ENCODE results near the gene CAVIN4.

CAVIN4 gene, protein sequence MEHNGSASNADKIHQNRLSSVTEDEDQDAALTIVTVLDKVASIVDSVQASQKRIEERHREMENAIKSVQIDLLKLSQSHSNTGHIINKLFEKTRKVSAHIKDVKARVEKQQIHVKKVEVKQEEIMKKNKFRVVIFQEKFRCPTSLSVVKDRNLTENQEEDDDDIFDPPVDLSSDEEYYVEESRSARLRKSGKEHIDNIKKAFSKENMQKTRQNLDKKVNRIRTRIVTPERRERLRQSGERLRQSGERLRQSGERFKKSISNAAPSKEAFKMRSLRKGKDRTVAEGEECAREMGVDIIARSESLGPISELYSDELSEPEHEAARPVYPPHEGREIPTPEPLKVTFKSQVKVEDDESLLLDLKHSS

GRCh38 chr9:100577776-100578448 lies at the start of gene CAVIN4:
Gene CAVIN4, plus strand, starts transcription at chr9:100578079. Its CDS starts 65 bp downstream, at chr9:100578144.
- no peak within 1 kb of the TSS for H3K27ac ChIP-seq
- TF ChIP-seq ZFX (IDR thresholded peaks at IDR 0.05) (no peak), CTCF (conservative IDR thresholded peaks at IDR 0.05) (no peak)

DNA sequence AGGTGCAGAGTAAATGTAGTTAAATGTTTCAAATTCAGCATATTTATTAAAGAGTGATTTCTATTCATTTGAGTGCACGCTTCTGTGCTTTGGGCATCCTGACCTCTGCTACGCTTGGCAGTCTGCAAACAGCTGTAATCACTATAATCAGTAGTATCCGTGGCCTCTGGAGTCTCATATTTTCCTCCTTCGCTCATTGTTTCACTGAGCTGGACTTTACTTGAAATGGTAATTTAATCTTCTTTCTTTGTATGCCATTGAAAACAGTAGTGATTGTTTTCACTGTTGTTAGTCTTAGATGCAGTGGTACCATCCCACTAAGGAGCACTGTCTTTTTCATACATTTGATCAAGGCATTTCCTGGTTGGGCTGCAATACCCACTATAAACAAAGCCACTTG lies 43.5 kb upstream of the CAVIN4 start:
- TF ChIP-seq ZFX (IDR thresholded peaks at IDR 0.05), result no peak
- TF ChIP-seq CTCF (conservative IDR thresholded peaks at IDR 0.05), result no peak
- no peak overlapping the region for H3K27ac ChIP-seq

DNA sequence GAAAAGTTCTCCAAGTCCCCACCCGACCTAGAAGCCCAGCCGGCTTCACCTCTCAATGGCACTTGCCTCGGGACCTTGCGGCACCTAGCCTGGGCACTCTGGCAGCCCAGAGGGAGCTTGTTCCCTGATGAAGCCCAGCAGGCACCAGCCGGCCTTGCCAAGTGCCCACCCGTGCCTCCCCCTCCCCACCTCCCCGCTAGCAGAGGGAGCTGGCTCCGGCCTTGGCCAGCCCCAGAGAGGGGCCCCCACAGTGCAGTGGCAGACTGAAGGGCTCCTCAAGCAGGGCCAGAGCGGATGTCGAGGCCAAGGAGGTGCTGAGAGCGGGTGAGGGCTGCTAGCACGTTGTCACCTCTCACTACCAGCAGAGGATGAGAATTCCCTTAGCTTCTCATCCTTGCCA lies 37.6 kb upstream of the CAVIN4 start:
- TF ChIP-seq CTCF (conservative IDR thresholded peaks at IDR 0.05) (no peak), ZFX (IDR thresholded peaks at IDR 0.05) (no peak)

DNA sequence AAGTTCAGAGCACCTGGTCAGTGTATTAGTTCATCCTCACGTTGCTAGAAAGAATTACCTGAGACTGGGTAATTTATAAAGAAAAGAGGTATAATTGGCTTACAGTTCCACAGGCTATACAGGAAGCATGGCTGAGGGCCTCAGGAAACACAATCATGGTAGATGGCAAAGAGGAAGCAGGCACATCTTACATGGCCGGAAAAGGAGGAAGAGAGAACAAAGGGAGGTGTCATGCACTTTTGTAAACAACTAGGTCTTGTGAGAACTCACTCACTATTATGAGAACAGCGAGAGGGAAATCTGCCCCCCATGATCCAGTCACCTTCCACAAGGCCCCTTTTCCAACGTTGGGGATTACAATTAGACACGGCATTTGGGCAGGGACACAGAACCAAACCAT lies 28.8 kb upstream of the CAVIN4 start:
- no peak overlapping the region for H3K27ac ChIP-seq
- TF ChIP-seq CTCF (conservative IDR thresholded peaks at IDR 0.05) (no peak), ZFX (IDR thresholded peaks at IDR 0.05) (no peak)

More for the DNA sequence above, 37.6 kb upstream of the CAVIN4 start:
- H3K27ac ChIP-seq, result no peak overlapping the region

DNA sequence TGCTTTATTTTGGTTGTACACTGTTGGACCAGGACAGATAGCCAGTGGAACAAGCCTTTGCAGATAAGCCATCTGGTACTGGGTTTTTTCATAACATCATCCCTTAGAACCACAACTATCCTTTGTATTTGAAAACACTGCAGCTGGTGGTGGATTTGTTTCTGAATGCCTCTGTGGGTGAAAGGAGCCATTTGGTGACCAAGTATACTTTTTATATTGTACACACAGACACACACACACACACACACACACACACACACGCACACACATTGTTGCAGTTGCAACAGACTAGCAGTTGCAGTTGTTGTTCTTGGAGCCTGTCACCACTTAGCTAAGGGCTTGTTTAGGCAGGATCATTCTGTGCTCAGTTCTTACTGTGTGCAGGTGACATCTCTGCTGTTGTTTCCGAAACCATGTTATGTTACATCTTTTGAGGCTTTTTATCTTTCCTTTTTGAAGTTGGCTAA lies 22.9 kb upstream of the CAVIN4 start:
- TF ChIP-seq CTCF (conservative IDR thresholded peaks at IDR 0.05), result no peak
- TF ChIP-seq ZFX (IDR thresholded peaks at IDR 0.05), result no peak
- no peak overlapping the region for H3K27ac ChIP-seq

DNA sequence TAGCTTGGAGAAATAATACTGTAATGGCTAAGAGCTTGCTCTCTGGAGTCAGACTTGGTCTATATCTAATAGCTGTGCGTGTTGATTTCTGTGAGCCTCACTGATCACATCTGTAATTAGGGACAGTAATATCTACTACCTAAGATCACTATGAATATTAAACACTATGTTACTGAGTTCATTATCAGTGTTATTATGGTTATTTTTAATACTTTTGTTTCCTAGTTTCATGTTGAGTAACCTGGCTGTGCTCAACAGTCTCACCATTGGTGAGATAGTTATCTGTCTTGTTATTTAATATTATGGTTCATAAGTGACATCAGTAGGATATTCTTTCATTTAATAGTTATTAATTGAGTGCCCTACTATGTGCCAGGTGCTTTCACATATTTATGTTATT lies 22.4 kb upstream of the CAVIN4 start:
- no peak for TF ChIP-seq CTCF (conservative IDR thresholded peaks at IDR 0.05)
- TF ChIP-seq ZFX (IDR thresholded peaks at IDR 0.05), result no peak
- no peak overlapping the region for H3K27ac ChIP-seq

DNA sequence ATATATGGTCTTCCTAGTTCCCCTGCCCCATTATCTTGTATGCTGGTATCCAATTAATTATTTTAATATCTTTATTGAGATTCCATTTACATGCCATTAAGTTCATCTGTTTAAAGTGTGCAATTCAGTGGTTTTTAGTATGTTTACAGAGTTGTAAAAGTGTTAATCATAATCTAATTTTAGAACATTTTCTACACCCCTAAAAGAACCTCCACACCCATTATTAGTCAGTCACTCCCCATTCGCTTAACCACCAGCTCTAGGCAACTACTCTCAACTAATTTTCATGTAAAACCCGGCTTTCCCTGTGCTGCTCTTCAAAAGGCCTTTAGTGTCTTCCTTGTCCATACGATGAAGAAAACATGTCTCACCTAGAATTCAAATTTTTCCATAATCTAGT lies 20.8 kb upstream of the CAVIN4 start:
- no peak overlapping the region for H3K27ac ChIP-seq
- TF ChIP-seq CTCF (conservative IDR thresholded peaks at IDR 0.05), result no peak
- TF ChIP-seq ZFX (IDR thresholded peaks at IDR 0.05), result no peak
